Left lung (tissue), 10 donors: ENCODE results near the gene DBNL. TPM values are rescaled to one million over a fixed set of nuclear protein-coding genes. Genes with fewer than 3 reads are reported as not detected.

Source experiments
- ATAC-seq: fragments of 200-7000 bp; cut with Tn5 transposase; one replicate; pipeline ENCODE4 v1.9.1; 2020; ENCODE audit warnings: moderate library complexity
- DNase-seq, 4 donors: peaks; one replicate each; pipeline ENCODE4 v3.0.0-alpha.2; 2013 to 2020
- H3K27ac ChIP-seq, 2 donors: fragments of 200-600 bp; sonication (generic) in 1 of 2; one replicate each; pipeline versions ENCODE4 v1.5.0 to v1.8.0; 2020 to 2021
- H3K27me3 ChIP-seq, 2 donors: fragments of 200-600 bp; sonication (generic) in 1 of 2; one replicate each; pipeline versions ENCODE4 v1.5.0 to v1.8.0; 2020 to 2021
- H3K36me3 ChIP-seq, 2 donors: fragments of 200-600 bp; sonication (generic) in 1 of 2; one replicate each; pipeline versions ENCODE4 v1.5.0 to v1.8.0; 2020 to 2021
- H3K4me1 ChIP-seq, 2 donors: fragments of 200-600 bp; one replicate each; pipeline ENCODE4 v1.8.0; 2021
- H3K4me3 ChIP-seq, 2 donors: fragments of 200-600 bp; sonication (generic) in 1 of 2; one replicate each; pipeline versions ENCODE4 v1.5.0 to v1.8.0; 2020 to 2021; ENCODE audit warnings: mild to moderate bottlenecking in 1 of 2
- H3K9me3 ChIP-seq, 2 donors: fragments of 200-600 bp; sonication (generic) in 1 of 2; one replicate each; pipeline versions ENCODE4 v1.5.0 to v1.8.0; 2020 to 2021
- CTCF ChIP-seq, 2 donors: fragments of 200-600 bp; sonication (generic) in 1 of 2; IDR thresholded peaks; one replicate each; pipeline versions ENCODE4 v1.5.0 to v1.8.0; 2021; ENCODE audit warnings: antibody characterized with exemption in 2 of 2
- intact Hi-C, 2 donors: fragments of 100-400 bp; cut with DNase I; formaldehyde crosslinking; loops; one replicate each; pipeline versions ENCODE4 v1.11.2 to v1.14.2; 2022
- polyA plus RNA-seq, 6 donors: library from polyadenylated mRNA; unstranded; fragments of 120-200 nt; gene quantifications; one replicate each; pipeline ENCODE4 v1.2.1, GENCODE V29; 2013; ENCODE audit not compliant: insufficient read length in 6 of 6
- total RNA-seq, 2 donors: library from RNA; stranded (reverse); fragmentation: NEBNext Ultra II Directional; extraction: Animal tissue kit (Norgen Biotek cat#: 25700); gene quantifications; one replicate each; pipeline ENCODE4 v1.2.1, GENCODE V29; 2021
- donor health status: DM: no; HTN: yes; CAD: no.
- donor health status: DM: no; HTN: no; CAD: no.

Gene DBNL
- total and polyA plus RNA-seq, 8 donors, result 57.2 to 119 (median 69.5) TPM

DNA sequence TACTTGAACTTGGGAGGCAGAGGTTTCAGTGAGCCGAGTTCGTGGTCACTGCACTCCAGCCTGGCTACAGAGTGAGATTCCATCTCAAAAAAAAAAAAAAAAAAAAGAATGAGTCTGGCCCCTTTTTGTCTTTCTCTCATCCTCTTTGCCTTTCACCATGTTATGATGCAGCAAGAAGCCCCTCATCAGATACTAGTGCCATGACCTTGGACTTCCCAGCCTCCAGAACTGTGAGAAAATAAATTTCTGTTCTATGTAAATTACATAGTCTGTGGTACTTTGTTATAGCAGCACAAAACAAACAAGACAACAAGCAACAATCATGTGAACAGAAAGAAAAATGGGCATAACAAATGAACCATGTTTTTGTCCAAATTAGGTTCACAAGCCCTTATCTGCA, 2.3 kb upstream of the DBNL start:
- H3K27me3 ChIP-seq, result no peaks in the 10 kb centered on the region
- H3K27ac ChIP-seq, result no peak overlapping the region
- no peaks in the 10 kb centered on the region for H3K36me3 ChIP-seq
- intact Hi-C loops, result no loop called here
- ATAC-seq (no peak), DNase-seq (no peak)
- H3K9me3 ChIP-seq, result no peaks in the 10 kb centered on the region
- peaks cover 17 to 40% of the 10 kb centered on the region in 2 donors for H3K4me1 ChIP-seq
- H3K4me3 ChIP-seq, result no peak overlapping the region
- no peak for TF ChIP-seq CTCF (IDR thresholded peaks at IDR 0.05)

- Histone ChIP-seq H3K36me3 (peaks cover 0 to 8% of the 10 kb centered on the region in 2 donors), H3K9me3 (no peaks in the 10 kb centered on the region), H3K4me1 (peaks cover 17 to 57% of the 10 kb centered on the region in 2 donors), H3K27ac (peak overlapping the region; percentile 92 to 98), H3K4me3 (peak overlapping the region; percentile 90 to 100), H3K27me3 (no peaks in the 10 kb centered on the region)
- intact Hi-C loops, result no loop called here
- no peak for ATAC-seq
- DNase-seq, result no peak
- no peak for TF ChIP-seq CTCF (IDR thresholded peaks at IDR 0.05)
Measured at GRCh38 chr7:44043902-44044301, 600 bp upstream of the DBNL start.

DNA sequence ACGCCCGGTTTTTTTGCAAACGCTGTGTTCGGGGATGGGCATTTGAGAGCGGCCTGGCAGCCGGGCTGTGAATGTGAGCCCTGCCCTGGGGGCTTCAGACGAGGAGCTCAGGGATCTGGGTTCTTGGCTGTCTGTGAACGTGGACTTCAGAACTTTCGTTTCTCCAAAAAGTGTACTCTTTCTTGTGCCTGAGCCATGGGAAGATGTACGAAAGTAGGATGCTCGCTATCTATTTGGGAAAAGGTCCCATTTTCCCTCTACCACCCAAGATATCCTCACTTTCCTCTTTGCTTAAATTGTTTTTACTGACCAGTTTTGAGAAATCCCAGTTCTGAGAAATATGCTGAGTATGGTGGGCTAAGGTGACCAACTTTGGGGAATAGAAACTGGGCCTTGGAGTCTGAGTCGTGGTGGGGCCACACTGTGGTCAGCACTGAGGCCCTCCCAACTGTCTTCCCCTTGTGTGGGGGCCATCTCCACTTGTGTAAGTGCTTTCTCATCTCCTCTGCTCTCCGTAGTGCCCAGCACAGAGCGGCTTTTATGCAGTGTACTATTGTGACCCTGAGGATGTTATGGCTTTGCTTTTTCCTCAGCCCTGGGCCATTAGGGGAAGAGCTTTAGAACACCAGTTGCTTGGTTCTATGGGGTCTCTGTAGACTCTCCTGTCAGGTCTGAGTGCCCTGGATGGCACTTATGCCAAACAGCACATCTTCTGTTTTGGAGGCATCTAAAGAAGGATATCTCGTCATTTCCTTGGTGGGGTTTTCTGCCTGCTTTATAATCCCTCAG, 918 bp downstream of the DBNL start:
- peak overlapping the region; percentile 92 to 98 for H3K27ac ChIP-seq
- no peaks in the 10 kb centered on the region for H3K9me3 ChIP-seq
- DNase-seq, result no peak
- H3K4me1 ChIP-seq, result peaks cover 17 to 67% of the 10 kb centered on the region in 2 donors
- peaks cover 0 to 24% of the 10 kb centered on the region in 2 donors for H3K36me3 ChIP-seq
- no peak for TF ChIP-seq CTCF (IDR thresholded peaks at IDR 0.05)
- intact Hi-C loops, result no loop called here
- no peaks in the 10 kb centered on the region for H3K27me3 ChIP-seq
- no peak for ATAC-seq
- peak overlapping the region; percentile 90 to 100 for H3K4me3 ChIP-seq

DNA sequence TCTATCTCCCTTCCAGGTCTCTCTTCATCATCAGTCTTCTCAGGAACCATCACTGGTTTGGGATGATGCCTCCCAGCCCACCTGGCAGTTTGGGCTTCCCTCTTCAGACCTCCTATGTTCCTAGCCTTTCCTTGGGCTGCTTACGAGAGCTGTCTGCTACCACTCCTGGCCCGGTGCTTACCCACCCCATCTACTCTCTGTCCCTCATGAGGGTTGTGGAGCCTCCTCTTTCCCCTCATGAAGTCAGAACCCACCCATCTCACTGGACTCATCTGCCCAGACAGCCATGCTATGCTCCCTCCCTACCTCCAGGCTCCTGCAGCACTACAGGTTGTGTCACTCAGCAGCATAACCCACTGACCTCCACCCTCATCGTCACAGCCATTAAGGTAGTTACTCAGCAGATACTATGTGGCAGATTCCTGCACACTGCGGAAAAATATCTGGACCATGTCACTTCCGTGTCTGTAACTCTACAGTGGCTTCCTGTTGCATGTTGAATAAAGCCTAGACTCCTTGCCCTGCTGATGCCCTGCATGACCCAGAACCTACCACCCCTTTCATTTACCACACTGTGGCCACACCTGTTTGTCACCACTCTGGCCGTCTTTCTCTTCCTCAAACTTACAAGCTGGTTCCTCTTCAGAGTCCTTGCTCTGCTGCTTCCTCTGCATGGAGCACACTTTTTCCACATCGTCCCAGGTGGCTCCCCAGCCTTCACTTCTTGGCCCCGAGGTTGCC, 2.0 kb downstream of the DBNL start:
- Histone ChIP-seq H3K9me3 (no peaks in the 10 kb centered on the region), H3K4me1 (peaks cover 17 to 66% of the 10 kb centered on the region in 2 donors), H3K4me3 (peak overlapping the region in 1 of 2 donors; percentile 90), H3K27me3 (no peaks in the 10 kb centered on the region), H3K36me3 (peaks cover 0 to 34% of the 10 kb centered on the region in 2 donors), H3K27ac (peak overlapping the region in 1 of 2 donors; percentile 98)
- intact Hi-C loops, result no loop called here
- TF ChIP-seq CTCF (IDR thresholded peaks at IDR 0.05), result no peak
- peak in 1 of 4 donors; percentile 27 for DNase-seq
- ATAC-seq, result peak; percentile 3
